Esophagus muscularis mucosa (tissue), 4 donors: ENCODE results near the gene ZXDC. TPM values are rescaled to one million over a fixed set of nuclear protein-coding genes. Genes with fewer than 3 reads are reported as not detected.

Experiments
- DNase-seq: peaks from one replicate; pipeline ENCODE4 v3.0.0-alpha.2; 2017; ENCODE audit errors: extremely low spot score
- H3K27ac ChIP-seq, 4 donors: fragments of 200-600 bp; sonication (generic); replicated peaks in 1 of 4; 1 replicate in 3 of 4; 2 replicates in 1 of 4; pipeline ENCODE4 v1.5.1; 2016 to 2019; ENCODE audit warnings: mild to moderate bottlenecking in 1 of 4
- H3K27me3 ChIP-seq, 4 donors: fragments of 200-600 bp; sonication (generic); one replicate each; pipeline versions ENCODE4 v1.5.1 to v1.6.0; 2016 to 2019
- H3K36me3 ChIP-seq, 4 donors: fragments of 200-600 bp; sonication (generic); one replicate each; pipeline ENCODE4 v1.5.1; 2016 to 2019
- H3K4me1 ChIP-seq, 4 donors: fragments of 200-600 bp; sonication (generic); one replicate each; pipeline ENCODE4 v1.5.1; 2016 to 2019
- H3K4me3 ChIP-seq, 4 donors: fragments of 200-600 bp; sonication (generic); 1 replicate in 2 of 4; 2 replicates in 2 of 4; pipeline ENCODE4 v1.5.1; 2016 to 2019; ENCODE audit warnings: mild to moderate bottlenecking in 4 of 4, moderate library complexity in 1 of 4
- H3K9me3 ChIP-seq, 4 donors: fragments of 200-600 bp; sonication (generic); 1 replicate in 3 of 4; 2 replicates in 1 of 4; pipeline ENCODE4 v1.5.1; 2016 to 2019
- EP300 ChIP-seq: sonication (generic); formaldehyde crosslinking; IDR thresholded peaks from one replicate; pipeline ENCODE4 v1.6.1; 2017; ENCODE audit warnings: antibody characterized with exemption
- POLR2A ChIP-seq: fragments of 450-650 bp; IDR thresholded peaks from one replicate; pipeline ENCODE4 v1.6.1; 2017; ENCODE audit warnings: antibody characterized with exemption, moderate library complexity, mild to moderate bottlenecking, low read depth
- POLR2AphosphoS5 ChIP-seq, 2 donors: sonication (generic); formaldehyde crosslinking; IDR thresholded peaks; one replicate each; pipeline ENCODE4 v1.6.1; 2017; ENCODE audit warnings: antibody characterized with exemption in 2 of 2
- WGBS: methylation state at CpG from one replicate; pipeline ENCODE4 v1.1.5; 2018; 5-methylcytosine and 5-hydroxymethylcytosine counted together
- intact Hi-C: fragments of 100-400 bp; cut with DNase I; formaldehyde crosslinking; loops from one replicate; pipeline ENCODE4 v1.15.1; 2023
- total RNA-seq, 4 donors: library from RNA; depleted of rRNA; stranded (reverse); fragments of >200 nt; gene quantifications; one replicate each; pipeline versions ENCODE4 v1.1.0 to v1.2.1, GENCODE V29; 2016
- TF ChIP-seq, protein P1 (sequence below), 3 experiments: fragments of 200-600 bp in 2 of 3; fragments of 450-650 bp in 1 of 3; sonication (generic) in 2 of 3; IDR thresholded peaks; one replicate each; pipeline ENCODE4 v1.5.1; 2017 to 2019; ENCODE audit warnings: antibody characterized with exemption in 3 of 3, mild to moderate bottlenecking in 2 of 3, moderate library complexity in 1 of 3

The ZXDC gene
- total RNA-seq, 4 donors from 2014 or later: 25.8 to 41.2 (median 38.6) TPM

DNA sequence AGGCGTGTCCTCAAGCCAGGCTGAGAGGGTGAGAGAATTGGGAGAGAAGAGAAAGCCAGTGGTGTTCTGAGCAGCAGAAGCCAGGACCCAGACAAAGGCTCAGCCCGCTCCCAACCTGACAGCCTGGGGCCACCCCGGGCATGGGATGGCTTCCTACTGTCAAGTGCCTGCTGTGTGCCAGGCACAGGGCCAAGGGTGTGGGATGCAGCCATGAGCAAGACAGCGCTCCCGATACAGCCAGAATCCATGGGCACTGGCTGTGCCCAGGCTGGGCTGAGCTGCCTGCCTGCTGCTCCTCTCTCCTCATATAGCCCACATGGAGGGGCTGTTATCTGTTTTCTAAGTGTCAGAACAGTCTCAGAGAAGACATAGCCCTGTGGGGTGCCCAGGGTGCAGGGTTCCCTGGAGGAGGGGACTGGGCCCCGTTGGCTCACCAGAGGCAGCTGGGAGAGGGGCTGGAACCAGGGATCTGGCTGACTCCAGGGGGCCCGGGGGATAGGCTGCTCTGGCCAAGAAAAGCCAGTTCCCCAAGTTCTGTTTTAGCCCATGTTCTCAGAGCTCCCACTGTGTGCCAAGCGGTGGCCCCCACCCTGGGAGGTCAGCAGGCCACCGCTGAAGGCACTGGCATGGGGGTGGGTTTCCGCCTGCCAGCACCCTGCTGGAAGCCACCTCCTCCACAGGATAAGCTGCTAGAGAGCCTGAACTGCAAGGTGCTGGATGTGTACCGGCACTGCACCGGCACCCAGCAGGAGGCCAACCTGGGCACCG lies 42.0 kb downstream of the ZXDC start:
- H3K27ac ChIP-seq: no peak overlapping the region
- peaks cover 0 to 8% (median 6%) of the 10 kb centered on the region in 4 donors for H3K9me3 ChIP-seq
- no peak overlapping the region for H3K4me3 ChIP-seq
- no peak for DNase-seq
- H3K27me3 ChIP-seq: no peaks in the 10 kb centered on the region
- 93% methylated on average over 9 of the region's 13 CpGs for WGBS
- peaks cover 18 to 58% (median 41%) of the 10 kb centered on the region in 4 donors for H3K36me3 ChIP-seq
- H3K4me1 ChIP-seq: peaks cover 0 to 3% (median 0%) of the 10 kb centered on the region in 4 donors
- intact Hi-C loops: no loop called here
- TF ChIP-seq EP300: no peak
- no peak for TF ChIP-seq POLR2AphosphoS5 (IDR thresholded peaks at IDR 0.05)
- TF ChIP-seq, protein P1, sequence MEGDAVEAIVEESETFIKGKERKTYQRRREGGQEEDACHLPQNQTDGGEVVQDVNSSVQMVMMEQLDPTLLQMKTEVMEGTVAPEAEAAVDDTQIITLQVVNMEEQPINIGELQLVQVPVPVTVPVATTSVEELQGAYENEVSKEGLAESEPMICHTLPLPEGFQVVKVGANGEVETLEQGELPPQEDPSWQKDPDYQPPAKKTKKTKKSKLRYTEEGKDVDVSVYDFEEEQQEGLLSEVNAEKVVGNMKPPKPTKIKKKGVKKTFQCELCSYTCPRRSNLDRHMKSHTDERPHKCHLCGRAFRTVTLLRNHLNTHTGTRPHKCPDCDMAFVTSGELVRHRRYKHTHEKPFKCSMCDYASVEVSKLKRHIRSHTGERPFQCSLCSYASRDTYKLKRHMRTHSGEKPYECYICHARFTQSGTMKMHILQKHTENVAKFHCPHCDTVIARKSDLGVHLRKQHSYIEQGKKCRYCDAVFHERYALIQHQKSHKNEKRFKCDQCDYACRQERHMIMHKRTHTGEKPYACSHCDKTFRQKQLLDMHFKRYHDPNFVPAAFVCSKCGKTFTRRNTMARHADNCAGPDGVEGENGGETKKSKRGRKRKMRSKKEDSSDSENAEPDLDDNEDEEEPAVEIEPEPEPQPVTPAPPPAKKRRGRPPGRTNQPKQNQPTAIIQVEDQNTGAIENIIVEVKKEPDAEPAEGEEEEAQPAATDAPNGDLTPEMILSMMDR (IDR thresholded peaks at IDR 0.05): no peak
- TF ChIP-seq POLR2A: no peak

DNA sequence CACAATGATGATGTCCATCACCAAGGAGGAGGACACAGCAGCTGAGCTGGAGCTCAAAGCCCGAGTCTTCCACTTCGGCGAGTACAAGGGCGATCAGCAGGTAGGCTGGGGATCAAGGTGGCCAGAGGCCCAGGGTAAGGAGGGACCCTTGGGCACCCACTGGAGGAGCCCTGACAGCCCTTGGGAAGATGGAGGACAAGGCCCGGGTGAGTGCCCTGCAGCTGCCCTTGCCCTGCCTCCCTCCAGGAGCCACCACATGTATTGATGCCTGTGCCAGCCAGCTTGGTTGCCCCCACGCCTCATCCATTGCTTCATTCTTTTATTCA lies 42.6 kb downstream of the ZXDC start:
- Histone ChIP-seq H3K4me1 (peaks cover 0 to 3% (median 0%) of the 10 kb centered on the region in 4 donors), H3K36me3 (peaks cover 16 to 52% (median 35%) of the 10 kb centered on the region in 4 donors), H3K27me3 (no peaks in the 10 kb centered on the region), H3K4me3 (no peak overlapping the region), H3K9me3 (peaks cover 0 to 14% (median 6%) of the 10 kb centered on the region in 4 donors), H3K27ac (no peak overlapping the region)
- WGBS: 84% methylated on average over 3 of the region's 6 CpGs
- no peak for DNase-seq
- intact Hi-C loops: no loop called here
- TF ChIP-seq, protein P1 (IDR thresholded peaks at IDR 0.05): no peak
- TF ChIP-seq EP300 (no peak), POLR2AphosphoS5 (IDR thresholded peaks at IDR 0.05) (no peak), POLR2A (no peak)

DNA sequence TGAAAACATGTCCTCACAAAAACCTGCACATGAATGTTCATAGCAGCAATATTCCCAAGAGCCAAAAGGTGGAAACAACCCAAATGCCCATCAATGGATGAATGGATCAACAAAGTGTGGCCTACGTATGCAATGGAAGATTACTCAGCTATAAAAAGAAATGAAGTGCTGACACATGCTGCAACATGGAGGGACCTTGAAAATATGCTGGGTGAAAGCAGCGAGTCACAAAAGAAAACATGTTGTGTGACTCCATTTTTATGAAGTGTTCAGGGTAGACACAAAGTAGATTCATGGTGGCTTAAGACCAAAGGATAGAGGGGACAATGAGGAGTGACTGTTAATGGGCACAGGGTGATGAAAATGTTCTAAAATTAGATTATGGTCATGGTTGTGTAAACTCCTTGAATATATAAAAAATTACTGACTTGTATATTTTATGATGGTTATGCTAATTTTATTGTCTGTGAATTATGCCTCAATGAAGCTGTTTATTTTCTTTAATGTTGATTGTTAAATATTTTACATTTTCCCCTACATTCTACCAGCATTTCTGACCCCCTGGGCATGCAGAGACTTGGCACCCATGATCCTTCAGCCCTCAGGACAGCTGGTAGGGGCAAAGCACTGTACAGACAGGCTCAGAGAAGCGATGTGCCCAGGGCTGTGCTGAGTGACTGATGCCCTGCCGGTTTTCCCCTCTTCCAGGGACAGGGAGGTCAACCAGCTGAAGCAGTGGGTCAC lies 43.2 kb downstream of the ZXDC start:
- DNase-seq: no peak
- TF ChIP-seq POLR2AphosphoS5 (IDR thresholded peaks at IDR 0.05) (no peak), POLR2A (no peak), EP300 (no peak)
- TF ChIP-seq, protein P1 (IDR thresholded peaks at IDR 0.05): no peak
- peaks cover 0 to 3% (median 0%) of the 10 kb centered on the region in 4 donors for H3K4me1 ChIP-seq
- 90% methylated on average over 3 of the region's 4 CpGs for WGBS
- intact Hi-C loops: no loop called here
- no peak overlapping the region for H3K27ac ChIP-seq
- H3K36me3 ChIP-seq: peaks cover 11 to 48% (median 29%) of the 10 kb centered on the region in 4 donors
- H3K4me3 ChIP-seq: no peak overlapping the region
- no peaks in the 10 kb centered on the region for H3K27me3 ChIP-seq
- H3K9me3 ChIP-seq: peaks cover 0 to 19% (median 6%) of the 10 kb centered on the region in 4 donors

DNA sequence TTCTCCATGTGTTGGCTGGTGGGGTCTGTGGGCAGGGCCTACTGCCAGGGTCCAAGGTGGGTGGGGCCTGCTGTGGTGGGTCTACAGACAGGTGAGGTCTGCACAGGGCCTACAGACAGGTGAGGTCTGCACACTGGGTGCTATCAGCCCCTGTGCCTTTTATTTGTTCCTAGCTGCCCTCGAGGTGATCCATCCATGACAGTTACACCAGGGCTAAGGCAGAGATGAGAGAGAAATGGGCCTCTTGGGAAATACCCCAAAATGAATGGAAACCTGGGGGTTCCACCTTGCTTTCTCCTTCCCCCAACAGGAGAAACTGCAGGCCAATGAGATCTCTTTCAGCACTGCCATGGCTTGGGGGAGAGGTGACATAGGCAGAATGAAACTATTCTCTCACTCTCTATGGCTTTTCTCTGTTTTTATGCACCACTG lies 44.6 kb downstream of the ZXDC start:
- H3K36me3 ChIP-seq: peaks cover 8 to 37% (median 17%) of the 10 kb centered on the region in 4 donors
- intact Hi-C loops: no loop called here
- WGBS: 100% methylated on average over 1 of the region's 1 CpG
- H3K27ac ChIP-seq: no peak overlapping the region
- H3K4me1 ChIP-seq: peaks cover 0 to 3% (median 0%) of the 10 kb centered on the region in 4 donors
- TF ChIP-seq POLR2AphosphoS5 (IDR thresholded peaks at IDR 0.05): no peak
- no peak for TF ChIP-seq EP300
- TF ChIP-seq, protein P1 (IDR thresholded peaks at IDR 0.05): no peak
- no peak for TF ChIP-seq POLR2A
- no peak for DNase-seq
- H3K9me3 ChIP-seq: peaks cover 0 to 29% (median 16%) of the 10 kb centered on the region in 4 donors
- H3K4me3 ChIP-seq: no peak overlapping the region
- H3K27me3 ChIP-seq: no peaks in the 10 kb centered on the region
